ENCODE results near the gene GAS7.

GAS7 gene

GRCh38 chr17:9986754-9987382, 211.5 kb downstream of the GAS7 start:
- no peak for DNase-seq (ENCODE audit: low read depth in 2 of 2)
- H3K4me3 ChIP-seq (replicated peaks in 1 of 2; ENCODE audit: low read depth in 2 of 2, low read length in 2 of 2), result no peak overlapping the region
- TF ChIP-seq, protein P1, sequence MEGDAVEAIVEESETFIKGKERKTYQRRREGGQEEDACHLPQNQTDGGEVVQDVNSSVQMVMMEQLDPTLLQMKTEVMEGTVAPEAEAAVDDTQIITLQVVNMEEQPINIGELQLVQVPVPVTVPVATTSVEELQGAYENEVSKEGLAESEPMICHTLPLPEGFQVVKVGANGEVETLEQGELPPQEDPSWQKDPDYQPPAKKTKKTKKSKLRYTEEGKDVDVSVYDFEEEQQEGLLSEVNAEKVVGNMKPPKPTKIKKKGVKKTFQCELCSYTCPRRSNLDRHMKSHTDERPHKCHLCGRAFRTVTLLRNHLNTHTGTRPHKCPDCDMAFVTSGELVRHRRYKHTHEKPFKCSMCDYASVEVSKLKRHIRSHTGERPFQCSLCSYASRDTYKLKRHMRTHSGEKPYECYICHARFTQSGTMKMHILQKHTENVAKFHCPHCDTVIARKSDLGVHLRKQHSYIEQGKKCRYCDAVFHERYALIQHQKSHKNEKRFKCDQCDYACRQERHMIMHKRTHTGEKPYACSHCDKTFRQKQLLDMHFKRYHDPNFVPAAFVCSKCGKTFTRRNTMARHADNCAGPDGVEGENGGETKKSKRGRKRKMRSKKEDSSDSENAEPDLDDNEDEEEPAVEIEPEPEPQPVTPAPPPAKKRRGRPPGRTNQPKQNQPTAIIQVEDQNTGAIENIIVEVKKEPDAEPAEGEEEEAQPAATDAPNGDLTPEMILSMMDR (IDR thresholded peaks at IDR 0.05; ENCODE audit: low read depth, low read length), result no peak

- DNase-seq (ENCODE audit: low read depth in 2 of 2), result no peak
- TF ChIP-seq, protein P1 (IDR thresholded peaks at IDR 0.05; ENCODE audit: low read depth, low read length), result no peak
- no peak overlapping the region for H3K4me3 ChIP-seq (replicated peaks in 1 of 2; ENCODE audit: low read depth in 2 of 2, low read length in 2 of 2)
These were observed 212.8 kb downstream of the GAS7 start for GRCh38 chr17:9985646-9986045.

- H3K4me3 ChIP-seq (replicated peaks in 1 of 2; ENCODE audit: low read depth in 2 of 2, low read length in 2 of 2), result no peak overlapping the region
- TF ChIP-seq, protein P1 (IDR thresholded peaks at IDR 0.05; ENCODE audit: low read depth, low read length), result no peak
- no peak for DNase-seq (ENCODE audit: low read depth in 2 of 2)
These were observed 213.6 kb downstream of the GAS7 start for GRCh38 chr17:9984768-9985167.

- no peak for DNase-seq (ENCODE audit: low read depth in 2 of 2)
- TF ChIP-seq, protein P1 (IDR thresholded peaks at IDR 0.05; ENCODE audit: low read depth, low read length), result no peak
- H3K4me3 ChIP-seq (replicated peaks in 1 of 2; ENCODE audit: low read depth in 2 of 2, low read length in 2 of 2), result no peak overlapping the region
These were observed 216.2 kb downstream of the GAS7 start for GRCh38 chr17:9982159-9982558.

DNA sequence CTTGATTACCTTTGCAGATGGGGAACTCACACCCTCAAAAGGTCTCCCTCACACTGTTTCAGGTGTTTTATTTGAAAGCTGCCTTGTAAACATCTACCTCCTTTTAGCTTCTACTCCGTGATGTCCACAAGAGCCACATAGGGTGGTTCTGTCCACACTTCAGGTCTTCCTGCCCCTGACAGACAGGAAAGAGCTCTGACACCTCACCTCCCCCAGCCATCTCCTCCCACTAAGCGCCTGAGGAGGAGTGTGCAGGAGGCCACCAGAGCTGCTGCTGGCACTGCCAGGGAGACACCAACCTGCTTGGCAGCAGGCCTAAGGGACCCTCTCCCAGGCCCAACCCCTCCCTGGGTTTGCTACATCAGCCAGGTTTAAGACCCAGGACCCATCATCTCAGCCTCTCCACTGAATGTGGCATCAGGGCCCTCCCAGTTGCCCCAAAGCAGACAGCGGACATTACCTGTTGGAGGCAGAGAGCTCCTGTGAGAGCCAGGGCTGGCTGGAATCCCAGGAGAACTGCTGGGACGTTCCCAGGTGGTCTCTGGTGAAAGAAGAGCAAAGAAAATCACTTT, 217.0 kb downstream of the GAS7 start:
- TF ChIP-seq, protein P1 (IDR thresholded peaks at IDR 0.05; ENCODE audit: low read depth, low read length), result no peak
- DNase-seq (ENCODE audit: low read depth in 2 of 2), result no peak
- no peak overlapping the region for H3K4me3 ChIP-seq (replicated peaks in 1 of 2; ENCODE audit: low read depth in 2 of 2, low read length in 2 of 2)

GRCh38 chr17:9979463-9979995, 218.9 kb downstream of the GAS7 start:
- peak in 1 of 2 donors; percentile 19 for DNase-seq (ENCODE audit: low read depth in 2 of 2)
- no peak overlapping the region for H3K4me3 ChIP-seq (replicated peaks in 1 of 2; ENCODE audit: low read depth in 2 of 2, low read length in 2 of 2)
- TF ChIP-seq, protein P1 (IDR thresholded peaks at IDR 0.05; ENCODE audit: low read depth, low read length), result no peak
